PC-9 (cell line): ENCODE results near the gene NCMAP. TPM values are rescaled to one million over a fixed set of nuclear protein-coding genes. Genes with fewer than 3 reads are reported as not detected.

ENCODE experiments used
- BruUV-seq: library from RNA; stranded (reverse); fragments of 400-500 nt; replicated peaks from 2 replicates; lab custom pipeline; 2021; lab: Mats Ljungman, UMichigan
- CTCF ChIA-PET: fragments of 300-600 bp; sonication (Branson Sonifier 250); formaldehyde crosslinking; loops from one replicate; lab custom pipeline; 2022; ENCODE audit warnings: antibody characterized with exemption; lab: Charles Lee
- POLR2A ChIA-PET: fragments of 300-600 bp; sonication (Branson Sonifier 250); formaldehyde crosslinking; loops from one replicate; lab custom pipeline; 2022; ENCODE audit warnings: antibody characterized with exemption; ENCODE audit not compliant: unreplicated experiment; lab: Charles Lee
- DNase-seq, 2 experiments: peaks; one replicate each; pipeline versions ENCODE4 v3.0.0 to v3.0.0-alpha.2; 2015 to 2022; ENCODE audit warnings: mixed read lengths in 1 of 2
- H2AFZ ChIP-seq: fragments of 200-600 bp; sonication (generic); 2 replicates; pipeline ENCODE4 v1.8.1; 2017; ENCODE audit warnings: antibody characterized with exemption
- H3F3A ChIP-seq: fragments of 200-600 bp; sonication (generic); 2 replicates; pipeline ENCODE4 v1.8.1; 2017; ENCODE audit warnings: antibody characterized with exemption, mild to moderate bottlenecking, low read depth; ENCODE audit not compliant: insufficient read depth
- H3K27ac ChIP-seq: fragments of 200-600 bp; sonication (generic); 2 replicates; pipeline ENCODE4 v1.6.1; 2016; ENCODE audit warnings: mixed run types
- H3K27me3 ChIP-seq: fragments of 200-600 bp; sonication (generic); 2 replicates; pipeline ENCODE4 v1.6.1; 2016; ENCODE audit warnings: low read depth, mixed run types; ENCODE audit not compliant: insufficient read depth
- H3K36me3 ChIP-seq: fragments of 200-600 bp; sonication (generic); 2 replicates; pipeline ENCODE4 v1.6.1; 2016; ENCODE audit warnings: low read depth, mixed run types
- H3K4me1 ChIP-seq: fragments of 200-600 bp; sonication (generic); replicated peaks from 2 replicates; pipeline ENCODE4 v1.6.1; 2016; ENCODE audit warnings: mixed run types; ENCODE audit not compliant: insufficient read depth
- H3K4me2 ChIP-seq: fragments of 200-600 bp; sonication (generic); 2 replicates; pipeline ENCODE4 v1.6.1; 2017; ENCODE audit warnings: mixed run types
- H3K4me3 ChIP-seq: fragments of 200-600 bp; sonication (generic); 2 replicates; pipeline ENCODE4 v1.6.1; 2016; ENCODE audit warnings: mixed run types
- H3K79me2 ChIP-seq: fragments of 200-600 bp; sonication (generic); 2 replicates; pipeline ENCODE4 v1.6.1; 2017; ENCODE audit warnings: low read depth, mixed run types
- H3K9me2 ChIP-seq: fragments of 200-600 bp; sonication (generic); 2 replicates; pipeline ENCODE4 v1.8.1; 2017; ENCODE audit warnings: mild to moderate bottlenecking; ENCODE audit not compliant: insufficient read depth
- H3K9me3 ChIP-seq: fragments of 200-600 bp; sonication (generic); 2 replicates; pipeline ENCODE4 v1.8.1; 2016; ENCODE audit warnings: low read depth; ENCODE audit not compliant: insufficient read depth
- H4K20me1 ChIP-seq: fragments of 200-600 bp; sonication (generic); 2 replicates; pipeline ENCODE4 v1.8.1; 2017; ENCODE audit not compliant: insufficient read depth
- CTCF ChIP-seq: fragments of 200-600 bp; sonication (generic); conservative IDR thresholded peaks from 2 replicates; pipeline ENCODE4 v1.6.1; 2017; ENCODE audit warnings: mixed run types, antibody characterized with exemption, mild to moderate bottlenecking, moderate library complexity
- EZH2 ChIP-seq: fragments of 200-600 bp; sonication (generic); IDR thresholded peaks from 2 replicates; pipeline ENCODE4 v1.8.0; 2017; ENCODE audit warnings: antibody characterized with exemption, low read depth
- intact Hi-C: fragments of 100-400 bp; cut with micrococcal nuclease; formaldehyde crosslinking; loops from one replicate; pipeline ENCODE4 v1.10.0; 2022; ENCODE audit not compliant: unreplicated experiment
- total RNA-seq: library from RNA; stranded (reverse); gene quantifications from 2 replicates; pipeline ENCODE4 v1.2.3, GENCODE V29; 2021

The NCMAP gene
- total RNA-seq, 1 experiment from 2014 or later = 0.20 TPM

DNA sequence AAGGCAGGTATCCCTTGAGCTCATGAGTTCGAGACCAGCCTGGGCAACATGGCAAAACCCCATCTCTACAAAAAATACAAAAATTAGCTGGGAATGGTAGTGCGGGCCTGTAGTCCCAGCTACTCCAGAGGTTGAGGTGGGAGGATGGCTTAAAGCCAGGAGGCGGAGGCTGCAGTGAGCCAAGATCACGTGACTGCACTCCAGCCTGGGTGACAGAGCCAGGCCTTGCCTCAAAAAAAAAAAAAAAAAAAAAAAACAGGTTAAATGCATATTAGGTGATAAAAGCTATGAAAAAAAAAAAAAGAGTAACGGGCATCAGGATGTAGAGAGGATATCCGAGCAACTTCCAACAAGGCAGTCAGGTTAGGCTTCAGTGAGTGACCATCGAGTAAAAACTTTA lies 84.4 kb downstream of the NCMAP start:
- ChIA-PET POLR2A (no interaction called here), CTCF (no interaction called here)
- no TSS peak for BruUV-seq
- DNase-seq = no peak
- no peaks in the 10 kb centered on the region for H3K27me3 ChIP-seq
- H3K27ac ChIP-seq = no peak overlapping the region
- H3K4me3 ChIP-seq = no peak overlapping the region
- peaks cover 30% of the 10 kb centered on the region for H3K79me2 ChIP-seq
- H4K20me1 ChIP-seq = peaks cover 14% of the 10 kb centered on the region; the same call in 1 of the 2 replicates
- peaks cover 8% of the 10 kb centered on the region; the same call in 1 of the 2 replicates for H3F3A ChIP-seq
- H2AFZ ChIP-seq = no peak overlapping the region
- no peaks in the 10 kb centered on the region for H3K9me3 ChIP-seq
- no peaks in the 10 kb centered on the region for H3K9me2 ChIP-seq
- peaks cover 4% of the 10 kb centered on the region for H3K36me3 ChIP-seq
- H3K4me1 ChIP-seq = peaks cover 10% of the 10 kb centered on the region
- TF ChIP-seq EZH2 = no peak
- no peak for TF ChIP-seq CTCF
- intact Hi-C loops = loop anchor here (5.0 kb wide), 1 partner anchor 83 kb away; the partner anchor contains the start of gene NCMAP
- no peak overlapping the region for H3K4me2 ChIP-seq

- no TSS peak for BruUV-seq
- H3K27ac ChIP-seq = peak overlapping the region; percentile 96
- H3K9me3 ChIP-seq = no peaks in the 10 kb centered on the region
- TF ChIP-seq EZH2 (no peak), CTCF (no peak)
- peak in 1 of 2 experiments; percentile 10 for DNase-seq
- peaks cover 12% of the 10 kb centered on the region for H3K36me3 ChIP-seq
- peak overlapping the region; percentile 67 for H3K4me3 ChIP-seq
- peaks cover 28% of the 10 kb centered on the region for H4K20me1 ChIP-seq
- no peaks in the 10 kb centered on the region for H3K27me3 ChIP-seq
- H3F3A ChIP-seq = peaks cover 19% of the 10 kb centered on the region
- H3K4me1 ChIP-seq = peaks cover 15% of the 10 kb centered on the region
- ChIA-PET POLR2A (interaction anchor here (0.5 kb wide), 1 partner anchor 70 kb away, joined by 4 read pairs; no protein-coding TSS in a partner anchor), CTCF (interaction anchor here (0.7 kb wide), 1 partner anchor 43 kb away, joined by 3 read pairs; no protein-coding TSS in a partner anchor)
- peak overlapping the region; percentile 88; the same call in 1 of the 2 replicates for H2AFZ ChIP-seq
- H3K79me2 ChIP-seq = peaks cover 44% of the 10 kb centered on the region
- peak overlapping the region; percentile 79 for H3K4me2 ChIP-seq
- no peaks in the 10 kb centered on the region for H3K9me2 ChIP-seq
- intact Hi-C loops = loop anchor here (2.0 to 5.0 kb wide), 2 partner anchors 84 to 227 kb away; partner anchors contain the start of genes NCMAP and NIPAL3
Observed at GRCh38 chr1:24641646-24642151, 85.8 kb downstream of the NCMAP start.

- peaks cover 15% of the 10 kb centered on the region for H3K4me1 ChIP-seq
- H4K20me1 ChIP-seq = peaks cover 36% of the 10 kb centered on the region
- H3K27me3 ChIP-seq = no peaks in the 10 kb centered on the region
- H3K36me3 ChIP-seq = peaks cover 22% of the 10 kb centered on the region
- H3K27ac ChIP-seq = peak within 1 kb of the TSS; percentile 96
- ChIA-PET CTCF (interaction anchor here (0.7 kb wide), 1 partner anchor 42 kb away, joined by 3 read pairs; no protein-coding TSS in a partner anchor), POLR2A (interaction anchor here (0.6 to 0.7 kb wide), 3 partner anchors 102 to 223 kb away, joined by 3 to 5 read pairs (median 4); partner anchors contain the start of gene CLIC4)
- peak within 1 kb of the TSS; percentile 88 for H2AFZ ChIP-seq
- BruUV-seq = TSS peak; percentile 89
- H3K79me2 ChIP-seq = peaks cover 54% of the 10 kb centered on the region
- peak within 1 kb of the TSS; percentile 70 for H3K4me3 ChIP-seq
- peak within 1 kb of the TSS; percentile 90 for H3K4me2 ChIP-seq
- H3F3A ChIP-seq = peaks cover 27% of the 10 kb centered on the region
- no peaks in the 10 kb centered on the region for H3K9me3 ChIP-seq
- H3K9me2 ChIP-seq = no peaks in the 10 kb centered on the region
- TF ChIP-seq CTCF = no peak
- DNase-seq = peak; percentile 94 to 97
- intact Hi-C loops = loop anchor here (2.0 to 5.0 kb wide), 2 partner anchors 85 to 228 kb away; partner anchors contain the start of genes NCMAP and NIPAL3
Observed at GRCh38 chr1:24642481-24643362, 86.8 kb downstream of the NCMAP start, which contains the start of gene SRRM1. Gene SRRM1, plus strand, starts transcription at chr1:24643302. Its CDS starts 25 bp downstream, at chr1:24643327.
